GM10847 (cell line): ENCODE data around the gene LYAR.
A peak's percentile ranks its signal among the peaks of the same experiment; 100 is the strongest.

Source experiments
- POLR2A ChIP-seq: IDR thresholded peaks from 2 replicates; pipeline ENCODE4 v1.6.1; 2011; ENCODE audit not compliant: insufficient read length; ENCODE audit errors: extremely low read depth

The LYAR gene

GRCh38 chr4:4249866-4250265 is 40.1 kb downstream of the LYAR start:
- no peak for TF ChIP-seq POLR2A

GRCh38 chr4:4248885-4249203 is 41.1 kb downstream of the LYAR start:
- TF ChIP-seq POLR2A: no peak

- TF ChIP-seq POLR2A: peak; percentile 95
Measured at GRCh38 chr4:4248029-4248884, 41.7 kb downstream of the LYAR start, which contains the start of gene TMEM128. TSS of gene TMEM128 (minus strand) at chr4:4248223. CDS start at chr4:4248202, 21 bp downstream.

- no peak for TF ChIP-seq POLR2A
Measured at GRCh38 chr4:4247696-4248028, 42.3 kb downstream of the LYAR start.

GRCh38 chr4:4245172-4245571 is 44.8 kb downstream of the LYAR start:
- TF ChIP-seq POLR2A: no peak

- TF ChIP-seq POLR2A: no peak
Measured at GRCh38 chr4:4233610-4234009, 56.3 kb downstream of the LYAR start.

GRCh38 chr4:4228356-4228668 is 61.6 kb downstream of the LYAR start:
- TF ChIP-seq POLR2A: no peak

GRCh38 chr4:4227510-4228355 is 62.2 kb downstream of the LYAR start:
- no peak for TF ChIP-seq POLR2A

GRCh38 chr4:4226606-4227438 is 63.1 kb downstream of the LYAR start, which contains the start of gene OTOP1:
TSS of gene OTOP1 (minus strand) at chr4:4226929. CDS start at chr4:4226864, 65 bp downstream.
- no peak for TF ChIP-seq POLR2A

- TF ChIP-seq POLR2A: no peak
Measured at GRCh38 chr4:4225915-4226605, 63.9 kb downstream of the LYAR start.
